GM20000 (cell line): ENCODE results near the gene HERC6.

Experiments used
- DNase-seq: peaks from one replicate; pipeline ENCODE4 v3.0.0; 2012; ENCODE audit warnings: low spot score
- CTCF ChIP-seq: IDR thresholded peaks from 2 replicates; pipeline ENCODE4 v1.5.1; 2012; ENCODE audit warnings: mild to moderate bottlenecking, control low read depth; ENCODE audit errors: extremely low read depth, missing control alignments

Gene HERC6

GRCh38 chr4:88398381-88398780 is 19.7 kb downstream of the HERC6 start:
- TF ChIP-seq CTCF = no peak
- no peak for DNase-seq

- DNase-seq = no peak
Measured at GRCh38 chr4:88409206-88409605, 30.6 kb downstream of the HERC6 start.

DNA sequence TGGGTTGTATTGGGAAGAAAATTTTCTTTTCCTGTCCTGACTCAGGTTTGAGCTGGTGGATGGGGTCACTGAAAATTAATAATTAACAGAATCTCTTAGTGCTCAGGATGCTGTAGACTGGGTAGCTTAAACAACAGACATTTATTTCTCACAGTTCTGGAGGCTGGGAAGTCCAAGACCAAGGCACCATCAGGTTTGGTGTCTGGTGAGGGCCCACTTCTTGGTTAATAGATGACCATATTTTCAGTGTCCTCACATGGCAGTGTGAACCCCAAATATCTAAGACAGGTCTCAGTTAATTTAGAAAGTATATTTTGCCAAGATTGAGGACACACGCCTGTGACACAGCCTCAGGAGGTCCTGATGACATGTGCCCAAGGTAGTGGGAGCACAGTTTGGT is 31.1 kb downstream of the HERC6 start:
- TF ChIP-seq CTCF = no peak

More at GRCh38 chr4:88409206-88409605, 30.6 kb downstream of the HERC6 start:
- no peak for TF ChIP-seq CTCF

GRCh38 chr4:88411491-88412096 is 32.9 kb downstream of the HERC6 start:
- no peak for TF ChIP-seq CTCF
- no peak for DNase-seq

More for the DNA sequence above, 31.1 kb downstream of the HERC6 start:
- DNase-seq = no peak

DNA sequence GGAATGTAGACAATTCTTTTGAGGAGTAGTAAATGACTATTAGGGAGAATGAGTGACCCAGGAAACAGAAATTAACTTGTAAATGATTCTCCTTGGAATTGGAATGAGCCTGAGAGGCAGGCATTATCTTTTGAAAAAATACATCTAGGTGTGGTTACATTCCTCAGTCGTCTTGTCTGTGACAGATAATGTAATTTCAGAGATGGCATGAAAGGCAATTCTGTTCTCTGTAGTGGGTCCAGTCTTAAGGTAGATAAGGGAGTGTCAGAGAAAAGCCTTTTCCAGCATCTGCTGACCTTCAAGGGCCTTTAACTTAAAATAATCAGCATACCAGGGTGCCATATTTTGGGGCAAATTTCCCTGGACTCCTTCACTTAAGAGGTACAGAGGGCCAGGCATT is 35.1 kb downstream of the HERC6 start:
- no peak for TF ChIP-seq CTCF
- DNase-seq = no peak

DNA sequence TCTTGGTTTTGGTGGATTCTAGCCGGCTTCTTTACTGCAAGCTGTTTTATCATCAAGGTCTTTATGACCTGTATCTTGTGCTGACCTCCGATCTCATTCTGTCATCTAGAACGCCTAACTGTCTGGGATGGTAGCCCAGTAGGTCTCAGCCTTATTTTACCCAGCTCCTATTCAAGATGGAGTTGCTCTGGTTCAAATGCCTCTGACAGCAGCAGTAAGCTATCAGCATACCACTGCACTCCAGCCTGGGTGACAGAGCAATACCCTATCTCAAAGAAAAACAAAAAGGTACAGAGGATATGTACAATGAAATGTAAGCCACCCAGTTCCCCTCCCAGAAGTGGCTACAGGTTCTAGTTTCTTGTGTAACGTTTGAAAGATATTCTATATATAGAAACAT is 36.1 kb downstream of the HERC6 start:
- DNase-seq = no peak
- TF ChIP-seq CTCF = no peak

GRCh38 chr4:88415982-88416381 is 37.3 kb downstream of the HERC6 start:
- no peak for TF ChIP-seq CTCF
- DNase-seq = no peak
